IMR-90 (cell line): ENCODE data around the gene IKZF3.

ENCODE experiments used
- BHLHE40 ChIP-seq: fragments of 150-350 bp; IDR thresholded peaks from 2 replicates; pipeline ENCODE4 v1.6.1; 2016; ENCODE audit warnings: mild to moderate bottlenecking, low read depth, low read length
- CEBPB ChIP-seq: IDR thresholded peaks from 2 replicates; pipeline ENCODE4 v1.6.1; 2012; ENCODE audit warnings: low read depth, low read length, improper control_type of control experiment
- MAFK ChIP-seq: IDR thresholded peaks from 2 replicates; pipeline ENCODE4 v1.6.1; 2012; ENCODE audit warnings: low read depth, low read length, improper control_type of control experiment
- MAZ ChIP-seq: IDR thresholded peaks from 2 replicates; pipeline ENCODE4 v1.6.1; 2012; ENCODE audit warnings: low read depth, mild to moderate bottlenecking, low read length, improper control_type of control experiment, moderate library complexity, borderline replicate concordance
- MXI1 ChIP-seq: IDR thresholded peaks from 2 replicates; pipeline ENCODE4 v1.6.1; 2012; ENCODE audit warnings: low read depth, mild to moderate bottlenecking, low read length, moderate library complexity, borderline replicate concordance
- NFE2L2 ChIP-seq: fragments of 150-350 bp; IDR thresholded peaks from 2 replicates; pipeline ENCODE4 v1.6.1; 2016; ENCODE audit warnings: low read depth, mild to moderate bottlenecking, low read length
- POLR2A ChIP-seq: IDR thresholded peaks from 2 replicates; pipeline ENCODE4 v1.6.1; 2012; ENCODE audit warnings: mild to moderate bottlenecking, low read depth, low read length
- RAD21 ChIP-seq: IDR thresholded peaks from 2 replicates; pipeline ENCODE4 v1.6.1; 2012; ENCODE audit warnings: low read length, improper control_type of control experiment
- RCOR1 ChIP-seq: IDR thresholded peaks from 2 replicates; pipeline ENCODE4 v1.6.1; 2012; ENCODE audit warnings: mild to moderate bottlenecking, low read length, improper control_type of control experiment; ENCODE audit not compliant: insufficient replicate concordance
- RFX5 ChIP-seq: IDR thresholded peaks from 2 replicates; pipeline ENCODE4 v1.8.0; 2012; ENCODE audit warnings: low read depth, mild to moderate bottlenecking, low read length, moderate library complexity
- SMC3 ChIP-seq: fragments of 150-350 bp; IDR thresholded peaks from 2 replicates; pipeline ENCODE4 v1.6.1; 2016; ENCODE audit warnings: low read depth, mild to moderate bottlenecking, antibody characterized with exemption, low read length, moderate library complexity
- TF ChIP-seq, protein P1 (sequence below): conservative IDR thresholded peaks from 2 replicates; pipeline ENCODE4 v1.5.1; 2012; ENCODE audit warnings: mild to moderate bottlenecking, low read depth, low read length, improper control_type of control experiment
- TF ChIP-seq, protein P2 (sequence below): fragments of 150-350 bp; IDR thresholded peaks from 2 replicates; pipeline ENCODE4 v1.6.1; 2017; ENCODE audit warnings: mild to moderate bottlenecking, antibody characterized with exemption, low read length, low read depth

DNA sequence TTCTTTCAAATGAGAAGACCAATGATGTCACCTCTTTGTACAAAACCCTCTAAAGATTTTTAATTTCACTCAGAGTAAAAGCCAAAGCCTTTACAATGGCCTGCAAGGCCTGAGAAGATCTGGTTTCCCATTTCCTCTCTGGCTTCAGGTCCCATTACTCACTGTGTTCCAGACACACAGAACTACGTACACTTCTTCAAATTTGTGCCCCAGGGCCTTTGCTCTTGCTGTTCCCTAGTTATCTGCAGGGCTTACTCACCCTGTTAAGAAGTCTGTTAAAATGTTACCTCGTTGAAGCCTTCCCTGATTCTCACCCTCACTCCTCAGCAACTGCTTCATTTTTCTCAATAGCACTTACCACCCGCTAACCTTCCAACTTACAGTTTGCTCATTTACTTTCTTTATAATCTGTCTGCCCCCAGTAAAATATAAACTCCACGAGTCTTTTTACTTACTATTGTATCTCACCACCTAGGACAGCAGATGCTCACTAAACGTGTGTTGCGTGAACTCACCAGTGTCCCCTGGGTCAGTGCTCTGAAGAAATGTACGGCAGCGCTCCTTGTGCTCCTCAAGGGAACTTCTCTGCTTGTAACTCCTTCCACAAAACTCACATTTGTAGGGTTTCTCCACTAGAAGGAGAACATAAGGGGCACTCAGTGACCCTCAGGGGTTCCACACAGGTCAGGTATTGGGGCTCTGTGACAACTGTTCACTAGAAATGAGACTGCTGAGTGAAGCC is 76.2 kb downstream of the IKZF3 start:
- TF ChIP-seq, protein P1, sequence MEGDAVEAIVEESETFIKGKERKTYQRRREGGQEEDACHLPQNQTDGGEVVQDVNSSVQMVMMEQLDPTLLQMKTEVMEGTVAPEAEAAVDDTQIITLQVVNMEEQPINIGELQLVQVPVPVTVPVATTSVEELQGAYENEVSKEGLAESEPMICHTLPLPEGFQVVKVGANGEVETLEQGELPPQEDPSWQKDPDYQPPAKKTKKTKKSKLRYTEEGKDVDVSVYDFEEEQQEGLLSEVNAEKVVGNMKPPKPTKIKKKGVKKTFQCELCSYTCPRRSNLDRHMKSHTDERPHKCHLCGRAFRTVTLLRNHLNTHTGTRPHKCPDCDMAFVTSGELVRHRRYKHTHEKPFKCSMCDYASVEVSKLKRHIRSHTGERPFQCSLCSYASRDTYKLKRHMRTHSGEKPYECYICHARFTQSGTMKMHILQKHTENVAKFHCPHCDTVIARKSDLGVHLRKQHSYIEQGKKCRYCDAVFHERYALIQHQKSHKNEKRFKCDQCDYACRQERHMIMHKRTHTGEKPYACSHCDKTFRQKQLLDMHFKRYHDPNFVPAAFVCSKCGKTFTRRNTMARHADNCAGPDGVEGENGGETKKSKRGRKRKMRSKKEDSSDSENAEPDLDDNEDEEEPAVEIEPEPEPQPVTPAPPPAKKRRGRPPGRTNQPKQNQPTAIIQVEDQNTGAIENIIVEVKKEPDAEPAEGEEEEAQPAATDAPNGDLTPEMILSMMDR, result no peak
- TF ChIP-seq RCOR1, result no peak
- no peak for TF ChIP-seq POLR2A
- no peak for TF ChIP-seq RAD21
- TF ChIP-seq, protein P2, sequence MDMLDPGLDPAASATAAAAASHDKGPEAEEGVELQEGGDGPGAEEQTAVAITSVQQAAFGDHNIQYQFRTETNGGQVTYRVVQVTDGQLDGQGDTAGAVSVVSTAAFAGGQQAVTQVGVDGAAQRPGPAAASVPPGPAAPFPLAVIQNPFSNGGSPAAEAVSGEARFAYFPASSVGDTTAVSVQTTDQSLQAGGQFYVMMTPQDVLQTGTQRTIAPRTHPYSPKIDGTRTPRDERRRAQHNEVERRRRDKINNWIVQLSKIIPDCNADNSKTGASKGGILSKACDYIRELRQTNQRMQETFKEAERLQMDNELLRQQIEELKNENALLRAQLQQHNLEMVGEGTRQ, result no peak
- TF ChIP-seq RFX5, result no peak
- TF ChIP-seq MXI1, result no peak
- no peak for TF ChIP-seq BHLHE40
- no peak for TF ChIP-seq MAFK
- TF ChIP-seq MAZ, result no peak
- TF ChIP-seq CEBPB, result no peak
- TF ChIP-seq NFE2L2, result no peak
- TF ChIP-seq SMC3, result no peak
